OCI-LY7 (cell line): ENCODE results near the gene SEZ6L. TPM values are rescaled to one million over a fixed set of nuclear protein-coding genes. Genes with fewer than 3 reads are reported as not detected.

Experiments
- BruUV-seq: library from RNA; stranded (reverse); fragments of 400-500 nt; replicated peaks from 2 replicates; lab custom pipeline; 2021; lab: Mats Ljungman, UMichigan
- CTCF ChIA-PET: fragments of 300-600 bp; sonication (Branson Sonifier 250); formaldehyde crosslinking; loops from one replicate; lab custom pipeline; 2022; ENCODE audit warnings: antibody characterized with exemption; ENCODE audit not compliant: unreplicated experiment; lab: Charles Lee
- POLR2A ChIA-PET: fragments of 300-600 bp; sonication (Branson Sonifier 250); formaldehyde crosslinking; loops from one replicate; lab custom pipeline; 2022; ENCODE audit warnings: antibody characterized with exemption; lab: Charles Lee
- DNase-seq: peaks from one replicate; pipeline ENCODE4 v3.0.0-alpha.2; 2015; ENCODE audit warnings: low spot score
- H2AFZ ChIP-seq: fragments of 200-600 bp; sonication (generic), shearing (Covaris generic); 2 replicates; pipeline ENCODE4 v1.6.1; 2014; ENCODE audit warnings: mild to moderate bottlenecking, antibody characterized with exemption, low read length, moderate library complexity
- H3K27ac ChIP-seq: fragments of 200-600 bp; sonication (generic); 2 replicates; pipeline ENCODE4 v1.5.1; 2014; ENCODE audit warnings: mixed run types, low read depth, mild to moderate bottlenecking, moderate library complexity, low read length, inconsistent platforms; ENCODE audit not compliant: poor library complexity, severe bottlenecking
- H3K36me3 ChIP-seq: fragments of 200-600 bp; sonication (generic); 2 replicates; pipeline ENCODE4 v1.6.1; 2014; ENCODE audit warnings: mild to moderate bottlenecking, antibody characterized with exemption, low read length, moderate library complexity, mixed read lengths; ENCODE audit not compliant: insufficient read depth
- H3K4me1 ChIP-seq: fragments of 200-600 bp; sonication (generic); 2 replicates; pipeline ENCODE4 v1.5.1; 2014; ENCODE audit warnings: mild to moderate bottlenecking, low read length; ENCODE audit not compliant: insufficient read depth, poor library complexity, severe bottlenecking
- H3K4me2 ChIP-seq: fragments of 200-600 bp; sonication (generic); 2 replicates; pipeline ENCODE4 v1.6.1; 2014; ENCODE audit warnings: mild to moderate bottlenecking, low read length
- H3K4me3 ChIP-seq: fragments of 200-600 bp; sonication (generic); 2 replicates; pipeline ENCODE4 v1.5.1; 2014; ENCODE audit warnings: mild to moderate bottlenecking, low read depth, low read length; ENCODE audit not compliant: poor library complexity, severe bottlenecking
- H3K79me2 ChIP-seq: fragments of 200-600 bp; sonication (generic); 2 replicates; pipeline ENCODE4 v1.6.1; 2016; ENCODE audit warnings: low read depth, mild to moderate bottlenecking, low read length, moderate library complexity, mixed read lengths; ENCODE audit not compliant: insufficient read depth
- H3K9me2 ChIP-seq: fragments of 200-600 bp; sonication (generic); 2 replicates; pipeline ENCODE4 v1.6.1; 2016; ENCODE audit warnings: mild to moderate bottlenecking, low read length, mixed read lengths; ENCODE audit not compliant: insufficient read depth
- H3K9me3 ChIP-seq: fragments of 200-600 bp; sonication (generic); 2 replicates; pipeline ENCODE4 v1.6.1; 2014; ENCODE audit warnings: mild to moderate bottlenecking, mixed run types, low read length, mixed read lengths
- H4K20me1 ChIP-seq: fragments of 200-600 bp; sonication (generic); 2 replicates; pipeline ENCODE4 v1.6.1; 2014; ENCODE audit warnings: mild to moderate bottlenecking, antibody characterized with exemption, low read length, moderate library complexity, mixed read lengths; ENCODE audit not compliant: insufficient read depth
- CTCF ChIP-seq: fragments of 200-600 bp; sonication (generic); conservative IDR thresholded peaks from 2 replicates; pipeline ENCODE4 v1.5.1; 2014; ENCODE audit warnings: mild to moderate bottlenecking, antibody characterized with exemption, low read length, moderate library complexity, mixed read lengths
- EZH2phosphoT487 ChIP-seq: fragments of 200-600 bp; sonication (generic); IDR thresholded peaks from 2 replicates; pipeline ENCODE4 v1.6.1; 2018; ENCODE audit warnings: low read depth, borderline replicate concordance, mild to moderate bottlenecking, mixed run types, antibody characterized with exemption, low read length, moderate library complexity, mixed read lengths
- intact Hi-C: fragments of 100-400 bp; cut with micrococcal nuclease; formaldehyde crosslinking; loops from one replicate; pipeline ENCODE4 v1.10.0; 2022; ENCODE audit not compliant: unreplicated experiment
- total RNA-seq, 2 experiments: library from RNA; depleted of rRNA in 1 of 2; stranded (reverse); fragments of >200 nt in 1 of 2; shearing (Covaris generic) in 1 of 2; gene quantifications; 2 replicates each; pipeline ENCODE4 v1.2.3, GENCODE V29; 2014 to 2022

SEZ6L gene
- total RNA-seq, 2 experiments from 2014 or later = not detected

GRCh38 chr22:26372890-26373289, 203.6 kb downstream of the SEZ6L start:
- ChIA-PET CTCF (no interaction called here), POLR2A (no interaction called here)
- Histone ChIP-seq H4K20me1 (no peaks in the 10 kb centered on the region), H3K9me3 (no peaks in the 10 kb centered on the region), H2AFZ (no peak overlapping the region), H3K4me3 (no peak overlapping the region), H3K79me2 (no peaks in the 10 kb centered on the region), H3K36me3 (no peaks in the 10 kb centered on the region), H3K4me2 (no peak overlapping the region), H3K9me2 (no peaks in the 10 kb centered on the region), H3K27ac (no peak overlapping the region), H3K4me1 (no peaks in the 10 kb centered on the region)
- no peak for TF ChIP-seq EZH2phosphoT487
- no peak for TF ChIP-seq CTCF
- no TSS peak for BruUV-seq
- DNase-seq = no peak
- intact Hi-C loops = no loop called here

GRCh38 chr22:26374391-26375026, 205.2 kb downstream of the SEZ6L start:
- POLR2A ChIA-PET = interaction anchor here (1.1 kb wide), 1 partner anchor 8 kb away, joined by 3 read pairs; no protein-coding TSS in a partner anchor
- H3K4me2 ChIP-seq = no peak overlapping the region
- no peaks in the 10 kb centered on the region for H3K9me2 ChIP-seq
- CTCF ChIA-PET = no interaction called here
- no peak overlapping the region for H3K27ac ChIP-seq
- H3K79me2 ChIP-seq = no peaks in the 10 kb centered on the region
- H3K9me3 ChIP-seq = no peaks in the 10 kb centered on the region
- BruUV-seq = no TSS peak
- H3K4me1 ChIP-seq = no peaks in the 10 kb centered on the region
- intact Hi-C loops = no loop called here
- H2AFZ ChIP-seq = no peak overlapping the region
- TF ChIP-seq CTCF (no peak), EZH2phosphoT487 (no peak)
- no peak for DNase-seq
- H3K4me3 ChIP-seq = no peak overlapping the region
- no peaks in the 10 kb centered on the region for H4K20me1 ChIP-seq
- H3K36me3 ChIP-seq = no peaks in the 10 kb centered on the region

- Histone ChIP-seq H3K27ac (no peak overlapping the region), H3K4me1 (no peaks in the 10 kb centered on the region), H2AFZ (no peak overlapping the region), H3K4me2 (no peak overlapping the region), H4K20me1 (no peaks in the 10 kb centered on the region), H3K9me3 (no peaks in the 10 kb centered on the region), H3K4me3 (no peak overlapping the region), H3K79me2 (no peaks in the 10 kb centered on the region), H3K36me3 (no peaks in the 10 kb centered on the region), H3K9me2 (no peaks in the 10 kb centered on the region)
- BruUV-seq = no TSS peak
- CTCF ChIA-PET = no interaction called here
- POLR2A ChIA-PET = no interaction called here
- intact Hi-C loops = no loop called here
- TF ChIP-seq CTCF (peak; percentile 24; the same call in 1 of the 2 replicates), EZH2phosphoT487 (no peak)
- DNase-seq = no peak
These were observed 208.0 kb downstream of the SEZ6L start for GRCh38 chr22:26377170-26377830.
